H9 (cell line): ENCODE measurements around the gene HTRA1. TPM values are rescaled to one million over a fixed set of nuclear protein-coding genes. Genes with fewer than 3 reads are reported as not detected.

Experiments
- DNase-seq: peaks from one replicate; pipeline ENCODE4 v3.0.0-alpha.2; 2017
- H2AFZ ChIP-seq: one replicate; pipeline ENCODE4 v1.6.1; 2013; ENCODE audit warnings: mild to moderate bottlenecking, low read length, control low read depth, moderate library complexity
- H2AK5ac ChIP-seq: 2 replicates; pipeline ENCODE4 v1.6.1; 2013; ENCODE audit warnings: low read length, control low read depth, mixed read lengths; ENCODE audit not compliant: insufficient read length
- H2BK120ac ChIP-seq: one replicate; pipeline ENCODE4 v1.6.1; 2013; ENCODE audit warnings: low read depth, mild to moderate bottlenecking, low read length, control low read depth, inconsistent platforms; ENCODE audit not compliant: poor library complexity, severe bottlenecking
- H2BK12ac ChIP-seq: 2 replicates; pipeline ENCODE4 v1.6.1; 2013; ENCODE audit warnings: low read length, control low read depth, mixed read lengths, low read depth; ENCODE audit not compliant: insufficient read length
- H2BK15ac ChIP-seq: 2 replicates; pipeline ENCODE4 v1.6.1; 2013; ENCODE audit warnings: low read depth, low read length, control low read depth
- H2BK20ac ChIP-seq: one replicate; pipeline ENCODE4 v1.6.1; 2013; ENCODE audit warnings: low read depth, mild to moderate bottlenecking, low read length, control low read depth, inconsistent platforms; ENCODE audit not compliant: poor library complexity, severe bottlenecking
- H2BK5ac ChIP-seq: 2 replicates; pipeline ENCODE4 v1.6.1; 2013; ENCODE audit warnings: low read length, control low read depth, mixed read lengths; ENCODE audit not compliant: insufficient read length
- H3K14ac ChIP-seq: 2 replicates; pipeline ENCODE4 v1.6.1; 2013; ENCODE audit warnings: low read length, control low read depth; ENCODE audit not compliant: insufficient read depth
- H3K18ac ChIP-seq: 2 replicates; pipeline ENCODE4 v1.6.1; 2013; ENCODE audit warnings: low read depth, mild to moderate bottlenecking, mixed read lengths, low read length, control low read depth; ENCODE audit not compliant: insufficient read length
- H3K23ac ChIP-seq: 2 replicates; pipeline ENCODE4 v1.6.1; 2013; ENCODE audit warnings: low read length, control low read depth, mixed read lengths, low read depth; ENCODE audit not compliant: insufficient read length
- H3K23me2 ChIP-seq: 2 replicates; pipeline ENCODE4 v1.6.1; 2013; ENCODE audit warnings: low read depth, mild to moderate bottlenecking, mixed read lengths, low read length, control low read depth; ENCODE audit not compliant: insufficient read length, poor library complexity, severe bottlenecking
- H3K27ac ChIP-seq: 2 replicates; pipeline ENCODE4 v1.5.1; 2013; ENCODE audit warnings: low read length, control low read depth, mixed read lengths, low read depth; ENCODE audit not compliant: insufficient read length
- H3K27me3 ChIP-seq: 2 replicates; pipeline ENCODE4 v1.6.1; 2013; ENCODE audit warnings: low read length, control low read depth, inconsistent platforms; ENCODE audit not compliant: insufficient read depth
- H3K4ac ChIP-seq: 2 replicates; pipeline ENCODE4 v1.6.1; 2013; ENCODE audit warnings: low read depth, mild to moderate bottlenecking, control low read depth, inconsistent platforms, low read length, moderate library complexity
- H3K4me1 ChIP-seq: 2 replicates; pipeline ENCODE4 v1.6.1; 2013; ENCODE audit warnings: low read length, control low read depth, inconsistent platforms; ENCODE audit not compliant: insufficient read depth
- H3K4me2 ChIP-seq: 2 replicates; pipeline ENCODE4 v1.6.1; 2013; ENCODE audit warnings: low read length, control low read depth, mixed read lengths; ENCODE audit not compliant: insufficient read length, insufficient read depth
- H3K56ac ChIP-seq: 2 replicates; pipeline ENCODE4 v1.6.1; 2013; ENCODE audit warnings: low read depth, mild to moderate bottlenecking, mixed read lengths, low read length, control low read depth; ENCODE audit not compliant: insufficient read length
- H3K79me1 ChIP-seq: 2 replicates; pipeline ENCODE4 v1.6.1; 2013; ENCODE audit warnings: low read depth, mild to moderate bottlenecking, moderate library complexity, low read length, control low read depth, inconsistent platforms; ENCODE audit not compliant: insufficient read depth, poor library complexity, severe bottlenecking
- H3K79me2 ChIP-seq: 2 replicates; pipeline ENCODE4 v1.6.1; 2013; ENCODE audit warnings: low read length, control low read depth, inconsistent platforms; ENCODE audit not compliant: insufficient read depth
- H3K9ac ChIP-seq: 2 replicates; pipeline ENCODE4 v1.6.1; 2013; ENCODE audit warnings: low read length, control low read depth, mixed read lengths; ENCODE audit not compliant: insufficient read length; ENCODE audit errors: extremely low read depth
- H3K9me3 ChIP-seq: one replicate; pipeline ENCODE4 v1.6.1; 2013; ENCODE audit warnings: low read depth, low read length, inconsistent platforms; ENCODE audit not compliant: control insufficient read depth
- H3T11ph ChIP-seq: one replicate; pipeline ENCODE4 v1.6.1; 2013; ENCODE audit warnings: mild to moderate bottlenecking, low read length, control low read depth, inconsistent platforms
- H4K20me1 ChIP-seq: one replicate; pipeline ENCODE4 v1.6.1; 2013; ENCODE audit not compliant: control insufficient read depth, insufficient read length, insufficient read depth
- H4K5ac ChIP-seq: 2 replicates; pipeline ENCODE4 v1.6.1; 2013; ENCODE audit warnings: low read depth, mild to moderate bottlenecking, mixed read lengths, low read length, control low read depth; ENCODE audit not compliant: insufficient read length
- H4K8ac ChIP-seq: replicated peaks from 2 replicates; pipeline ENCODE4 v1.6.1; 2013; ENCODE audit warnings: low read length, control low read depth, mixed read lengths, low read depth; ENCODE audit not compliant: insufficient read length
- H4K91ac ChIP-seq: 2 replicates; pipeline ENCODE4 v1.6.1; 2013; ENCODE audit warnings: low read depth, mild to moderate bottlenecking, moderate library complexity, mixed read lengths, low read length, control low read depth; ENCODE audit not compliant: insufficient read length
- H3K27ac Mint-ChIP-seq, 3 experiments: 2 replicates in 2 of 3; 3 replicates in 1 of 3; pipeline ENCODE4 v1.8.0; 2020 to 2021; ENCODE audit warnings: mixed read lengths in 3 of 3, mild to moderate bottlenecking in 1 of 3, moderate library complexity in 1 of 3
- H3K27me3 Mint-ChIP-seq: 2 replicates; pipeline ENCODE4 v1.8.0; 2021; ENCODE audit warnings: low read depth, mild to moderate bottlenecking, moderate library complexity, mixed read lengths
- H3K36me3 Mint-ChIP-seq, 3 experiments: 2 replicates in 2 of 3; 3 replicates in 1 of 3; pipeline ENCODE4 v1.8.0; 2020 to 2021; ENCODE audit warnings: low read depth in 3 of 3, mixed read lengths in 3 of 3; ENCODE audit not compliant: insufficient read depth in 1 of 3
- H3K4me1 Mint-ChIP-seq, 2 experiments: 2 replicates each; pipeline ENCODE4 v1.8.0; 2020; ENCODE audit warnings: mixed read lengths in 2 of 2
- H3K4me3 Mint-ChIP-seq, 2 experiments: 2 replicates in 1 of 2; 3 replicates in 1 of 2; pipeline ENCODE4 v1.8.0; 2020 to 2021; ENCODE audit warnings: mild to moderate bottlenecking in 2 of 2, mixed read lengths in 2 of 2, moderate library complexity in 1 of 2
- H3K9me3 Mint-ChIP-seq, 2 experiments: 2 replicates in 1 of 2; 3 replicates in 1 of 2; pipeline ENCODE4 v1.8.0; 2020; ENCODE audit warnings: mild to moderate bottlenecking in 2 of 2, mixed read lengths in 2 of 2, moderate library complexity in 1 of 2
- CTCF ChIP-seq: fragments of 200-600 bp; sonication (generic); conservative IDR thresholded peaks from 3 replicates; pipeline ENCODE4 v1.8.0; 2021; ENCODE audit warnings: antibody characterized with exemption, mild to moderate bottlenecking
- WGBS: extraction: QIAGEN DNeasy Blood & Tissue Kit; methylation state at CpG from one replicate; pipeline ENCODE4 v1.1.7; 2013; ENCODE audit warnings: missing lambda C conversion rate, low lambda C conversion rate, mixed read lengths; ENCODE audit not compliant: insufficient read length; ENCODE audit errors: extremely low coverage; 5-methylcytosine and 5-hydroxymethylcytosine counted together
- total RNA-seq: library from RNA; stranded (reverse); gene quantifications from 2 replicates; pipeline ENCODE4 v1.2.1, GENCODE V29; 2021

Gene HTRA1
- total RNA-seq, 1 experiment from 2014 or later = 11.1 TPM

- H3K9me3 Mint-ChIP-seq = no peaks in the 10 kb centered on the region
- H3K27ac Mint-ChIP-seq = 0 out of 7 replicates have a peak overlapping the region, but pooled peaks of 1 of the 3 experiments have one; percentile 25
Observed at GRCh38 chr10:122503012-122503411, 41.7 kb downstream of the HTRA1 start.

More at GRCh38 chr10:122503012-122503411, 41.7 kb downstream of the HTRA1 start:
- H3K4me2 ChIP-seq = no peak overlapping the region
- no peak overlapping the region for H3K27ac ChIP-seq
- H2BK120ac ChIP-seq = no peak overlapping the region
- peaks cover 0 to 1% (median 0%) of the 10 kb centered on the region in 3 experiments; a peak in 1 of 7 replicates for H3K36me3 Mint-ChIP-seq
- no peak overlapping the region for H2BK15ac ChIP-seq
- no peak overlapping the region for H3K18ac ChIP-seq
- H2AK5ac ChIP-seq = no peak overlapping the region
- H3K27me3 ChIP-seq = no peaks in the 10 kb centered on the region
- H3K4me3 Mint-ChIP-seq = no peak overlapping the region
- H2BK12ac ChIP-seq = no peak overlapping the region
- no peak overlapping the region for H3K14ac ChIP-seq
- no peaks in the 10 kb centered on the region for H3K4me1 ChIP-seq
- no peak for DNase-seq
- peaks cover 2% of the 10 kb centered on the region; the same call in 1 of the 2 replicates for H3K27me3 Mint-ChIP-seq
- H3K4me1 Mint-ChIP-seq = 0 out of 4 replicates have a peak, but pooled peaks cover 0 to 3% of the 10 kb centered on the region in 2 experiments
- no peaks in the 10 kb centered on the region for H4K20me1 ChIP-seq
- H2AFZ ChIP-seq = no peak overlapping the region
- no peaks in the 10 kb centered on the region for H3K23me2 ChIP-seq
- H3K9me3 ChIP-seq = no peaks in the 10 kb centered on the region
- no peaks in the 10 kb centered on the region for H3K79me2 ChIP-seq
- H3K9ac ChIP-seq = no peak overlapping the region
- H3T11ph ChIP-seq = no peak overlapping the region
- no peak overlapping the region for H2BK20ac ChIP-seq
- no peak overlapping the region for H4K8ac ChIP-seq
- no peak overlapping the region for H3K23ac ChIP-seq
- no peaks in the 10 kb centered on the region for H3K79me1 ChIP-seq
- no peak overlapping the region for H2BK5ac ChIP-seq
- no peak overlapping the region for H3K56ac ChIP-seq
- no CpG with 5 or more reads among the region's 13 CpGs for WGBS
- no peak overlapping the region for H4K5ac ChIP-seq
- no peak overlapping the region for H4K91ac ChIP-seq
- no peak for TF ChIP-seq CTCF
- H3K4ac ChIP-seq = no peak overlapping the region
